SK-N-SH treated with all-trans-retinoic acid at 6 μM for 48 hours (cell line): ENCODE data around the gene SERP2.

Source experiments
- SNAI2 ChIP-seq: fragments of 250-450 bp; sonication (Bioruptor Pico); IDR thresholded peaks from 2 replicates; pipeline ENCODE4 v1.5.0; 2020; ENCODE audit warnings: mild to moderate bottlenecking, moderate library complexity
- TCF4 ChIP-seq: fragments of 250-450 bp; sonication (Bioruptor Pico); IDR thresholded peaks from 2 replicates; pipeline ENCODE4 v1.8.0; 2021; ENCODE audit warnings: mild to moderate bottlenecking, moderate library complexity, borderline replicate concordance

DNA sequence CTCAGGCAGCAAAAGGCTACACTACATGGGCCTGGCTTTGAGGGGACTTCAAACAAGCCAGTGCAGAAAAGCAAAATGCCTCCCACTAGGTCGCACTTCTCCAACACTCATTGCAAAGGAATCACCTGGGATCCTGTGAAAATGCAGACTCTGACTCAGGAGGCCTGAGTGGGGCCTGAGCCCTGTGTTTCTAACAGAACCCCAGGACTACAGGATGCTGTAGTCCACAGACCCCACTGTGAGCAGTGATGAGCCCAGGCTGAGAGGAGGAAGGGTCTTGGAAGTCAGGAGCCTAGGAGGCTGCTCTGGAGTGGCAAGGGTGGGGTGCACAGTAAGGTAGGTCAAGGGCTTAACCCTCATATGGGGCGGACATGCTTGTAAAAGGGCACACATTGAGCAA is 46.7 kb upstream of the SERP2 start:
- no peak for TF ChIP-seq SNAI2 (CRISPR knock-in tag)
- no peak for TF ChIP-seq TCF4
